Glutamatergic neuron (in vitro differentiated cells): Measurements from ENCODE around the gene APOL4. TPM values are rescaled to one million over a fixed set of nuclear protein-coding genes. Genes with fewer than 3 reads are reported as not detected.
"Not testable (repeated sequence)": the region's sequence is repeated elsewhere in the genome, so short reads cannot be mapped to it uniquely, and the experiment has no call there.

Experiments
- DNase-seq: peaks from one replicate; pipeline ENCODE4 v3.0.0; 2022
- H3K27ac Mint-ChIP-seq: one replicate; pipeline ENCODE4 v1.8.0; 2020; ENCODE audit warnings: mild to moderate bottlenecking, mixed read lengths, inconsistent platforms; ENCODE audit not compliant: unreplicated experiment
- H3K27me3 Mint-ChIP-seq: one replicate; pipeline ENCODE4 v1.8.0; 2020; ENCODE audit warnings: mild to moderate bottlenecking, moderate library complexity, mixed read lengths, inconsistent platforms; ENCODE audit not compliant: unreplicated experiment
- H3K36me3 Mint-ChIP-seq: one replicate; pipeline ENCODE4 v1.8.0; 2020; ENCODE audit warnings: mild to moderate bottlenecking, mixed read lengths, inconsistent platforms; ENCODE audit not compliant: unreplicated experiment
- H3K4me1 Mint-ChIP-seq: one replicate; pipeline ENCODE4 v1.8.0; 2020; ENCODE audit warnings: mild to moderate bottlenecking, low read depth, mixed read lengths, inconsistent platforms; ENCODE audit not compliant: unreplicated experiment
- H3K4me3 Mint-ChIP-seq: one replicate; pipeline ENCODE4 v1.8.0; 2020; ENCODE audit warnings: mild to moderate bottlenecking, mixed read lengths, inconsistent platforms; ENCODE audit not compliant: unreplicated experiment
- H3K9me3 Mint-ChIP-seq: one replicate; pipeline ENCODE4 v1.8.0; 2020; ENCODE audit warnings: mild to moderate bottlenecking, moderate library complexity, mixed read lengths, inconsistent platforms; ENCODE audit not compliant: unreplicated experiment
- total RNA-seq: library from RNA; stranded (reverse); fragmentation: NEBNext Ultra II Directional; extraction: Animal tissue kit (Norgen Biotek cat#: 25700); gene quantifications from one replicate; pipeline ENCODE4 v1.2.1, GENCODE V29; 2021; ENCODE audit not compliant: unreplicated experiment
- TF ChIP-seq, protein P1 (sequence below): fragments of 200-600 bp; sonication (generic); IDR thresholded peaks from one replicate; pipeline ENCODE4 v1.5.0; 2021; ENCODE audit not compliant: partially characterized antibody, unreplicated experiment

Gene APOL4
- total RNA-seq, 1 donor from 2014 or later, result not detected

DNA sequence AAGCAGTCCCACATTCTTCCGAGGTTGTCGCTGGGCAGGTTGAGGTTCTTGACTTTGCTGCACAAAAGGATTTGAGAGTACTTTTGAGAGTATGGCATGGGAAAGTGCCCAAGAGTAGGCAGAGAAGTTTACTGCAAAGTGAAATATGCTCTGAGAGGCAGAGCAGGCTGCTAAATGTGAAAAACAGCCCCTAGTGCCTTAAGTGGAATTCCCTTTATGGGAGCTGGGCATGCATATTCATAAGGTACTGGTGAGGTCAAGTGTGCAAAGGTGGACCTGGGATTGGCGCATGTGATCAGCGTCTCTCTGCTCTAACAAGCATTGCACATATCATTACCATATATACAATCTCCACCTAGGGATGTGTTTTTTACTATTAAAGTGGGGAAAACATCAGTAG, 12.0 kb upstream of the APOL4 start:
- Mint-ChIP-seq H3K36me3 (peaks cover 17% of the 10 kb centered on the region), H3K4me1 (peaks cover 2% of the 10 kb centered on the region), H3K27ac (no peak overlapping the region), H3K9me3 (peaks cover 6% of the 10 kb centered on the region), H3K4me3 (no peak overlapping the region), H3K27me3 (peaks cover 6% of the 10 kb centered on the region)
- TF ChIP-seq, protein P1, sequence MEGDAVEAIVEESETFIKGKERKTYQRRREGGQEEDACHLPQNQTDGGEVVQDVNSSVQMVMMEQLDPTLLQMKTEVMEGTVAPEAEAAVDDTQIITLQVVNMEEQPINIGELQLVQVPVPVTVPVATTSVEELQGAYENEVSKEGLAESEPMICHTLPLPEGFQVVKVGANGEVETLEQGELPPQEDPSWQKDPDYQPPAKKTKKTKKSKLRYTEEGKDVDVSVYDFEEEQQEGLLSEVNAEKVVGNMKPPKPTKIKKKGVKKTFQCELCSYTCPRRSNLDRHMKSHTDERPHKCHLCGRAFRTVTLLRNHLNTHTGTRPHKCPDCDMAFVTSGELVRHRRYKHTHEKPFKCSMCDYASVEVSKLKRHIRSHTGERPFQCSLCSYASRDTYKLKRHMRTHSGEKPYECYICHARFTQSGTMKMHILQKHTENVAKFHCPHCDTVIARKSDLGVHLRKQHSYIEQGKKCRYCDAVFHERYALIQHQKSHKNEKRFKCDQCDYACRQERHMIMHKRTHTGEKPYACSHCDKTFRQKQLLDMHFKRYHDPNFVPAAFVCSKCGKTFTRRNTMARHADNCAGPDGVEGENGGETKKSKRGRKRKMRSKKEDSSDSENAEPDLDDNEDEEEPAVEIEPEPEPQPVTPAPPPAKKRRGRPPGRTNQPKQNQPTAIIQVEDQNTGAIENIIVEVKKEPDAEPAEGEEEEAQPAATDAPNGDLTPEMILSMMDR, result no peak
- no peak for DNase-seq

DNA sequence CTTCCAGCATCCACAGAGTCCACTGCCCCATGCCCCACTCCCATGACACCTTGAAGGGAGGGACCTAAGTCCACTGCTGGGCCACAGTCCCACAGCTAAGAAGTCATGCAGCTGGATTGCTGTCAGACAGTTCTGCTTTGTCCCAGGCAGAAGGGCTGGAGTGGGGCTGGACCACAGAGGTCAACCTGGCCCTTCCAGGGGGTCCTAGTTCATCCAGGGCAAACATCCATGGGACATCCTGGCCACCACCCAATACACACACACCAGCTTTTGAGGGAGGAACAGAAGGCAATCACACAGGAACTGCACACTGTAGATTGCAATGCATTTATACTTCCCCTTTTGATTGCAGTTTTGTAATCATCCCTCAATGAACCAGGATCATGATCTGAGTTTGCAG, 11.3 kb upstream of the APOL4 start:
- no peak for DNase-seq
- peaks cover 17% of the 10 kb centered on the region for H3K36me3 Mint-ChIP-seq
- no peak overlapping the region for H3K27ac Mint-ChIP-seq
- H3K4me3 Mint-ChIP-seq, result no peak overlapping the region
- peaks cover 2% of the 10 kb centered on the region for H3K4me1 Mint-ChIP-seq
- TF ChIP-seq, protein P1, result no peak
- H3K9me3 Mint-ChIP-seq, result peaks cover 6% of the 10 kb centered on the region
- peaks cover 6% of the 10 kb centered on the region for H3K27me3 Mint-ChIP-seq

- Mint-ChIP-seq H3K27ac (no peak overlapping the region), H3K4me1 (peaks cover 2% of the 10 kb centered on the region), H3K9me3 (peaks cover 6% of the 10 kb centered on the region), H3K27me3 (peaks cover 6% of the 10 kb centered on the region), H3K4me3 (no peak overlapping the region), H3K36me3 (peaks cover 17% of the 10 kb centered on the region)
- DNase-seq, result no peak
- TF ChIP-seq, protein P1, result no peak
These were observed 9.7 kb upstream of the APOL4 start for GRCh38 chr22:36211237-36211861.

GRCh38 chr22:36210224-36210623, 8.6 kb upstream of the APOL4 start:
- Mint-ChIP-seq H3K9me3 (peaks cover 6% of the 10 kb centered on the region), H3K4me1 (no peaks in the 10 kb centered on the region), H3K27ac (no peak overlapping the region), H3K27me3 (peaks cover 3% of the 10 kb centered on the region), H3K4me3 (no peak overlapping the region), H3K36me3 (peaks cover 17% of the 10 kb centered on the region)
- DNase-seq, result no peak
- TF ChIP-seq, protein P1, result no peak

GRCh38 chr22:36209488-36209908, 7.9 kb upstream of the APOL4 start:
- not testable (repeated sequence) for H3K4me1 Mint-ChIP-seq, H3K9me3 Mint-ChIP-seq, DNase-seq, H3K4me3 Mint-ChIP-seq, H3K27me3 Mint-ChIP-seq, H3K27ac Mint-ChIP-seq
- peaks cover 17% of the 10 kb centered on the region for H3K36me3 Mint-ChIP-seq
